Heart right ventricle (tissue), 16 donors: ENCODE results near the gene MAFG. TPM values are rescaled to one million over a fixed set of nuclear protein-coding genes. Genes with fewer than 3 reads are reported as not detected.
A peak's percentile ranks its signal among the peaks of the same experiment; 100 is the strongest.

ENCODE experiments used
- ATAC-seq, 8 donors: fragments of 200-7000 bp; cut with Tn5 transposase; one replicate each; pipeline ENCODE4 v1.9.1; 2020; ENCODE audit warnings: mild to moderate bottlenecking in 8 of 8, moderate library complexity in 8 of 8, moderate number of reproducible peaks in 1 of 8
- DNase-seq, 2 donors: peaks; one replicate each; pipeline ENCODE4 v3.0.0-alpha.2; 2020
- H3K27ac ChIP-seq, 10 donors: fragments of 200-600 bp; sonication (generic) in 2 of 10; one replicate each; pipeline versions ENCODE4 v1.5.0 to v1.8.0; 2020 to 2022; ENCODE audit warnings: mild to moderate bottlenecking in 3 of 10
- H3K27me3 ChIP-seq, 7 donors: fragments of 200-600 bp; one replicate each; pipeline ENCODE4 v1.8.0; 2021 to 2022; ENCODE audit warnings: mild to moderate bottlenecking in 2 of 7
- H3K36me3 ChIP-seq, 9 donors: fragments of 200-600 bp; sonication (generic) in 1 of 9; one replicate each; pipeline versions ENCODE4 v1.5.0 to v1.8.0; 2020 to 2022; ENCODE audit warnings: mild to moderate bottlenecking in 2 of 9
- H3K4me1 ChIP-seq, 9 donors: fragments of 200-600 bp; sonication (generic) in 1 of 9; one replicate each; pipeline versions ENCODE4 v1.5.0 to v1.8.0; 2020 to 2022; ENCODE audit warnings: mild to moderate bottlenecking in 4 of 9
- H3K4me3 ChIP-seq, 10 donors: fragments of 200-600 bp; sonication (generic) in 2 of 10; one replicate each; pipeline versions ENCODE4 v1.5.0 to v1.8.0; 2020 to 2022; ENCODE audit warnings: mild to moderate bottlenecking in 7 of 10, moderate library complexity in 2 of 10
- H3K9me3 ChIP-seq, 11 donors: fragments of 200-600 bp in 10 of 11; sonication (generic) in 2 of 11; one replicate each; pipeline versions ENCODE4 v1.5.0 to v1.8.0; 2013 to 2022; ENCODE audit warnings: mild to moderate bottlenecking in 2 of 11, control low read depth in 1 of 11, moderate library complexity in 1 of 11
- CTCF ChIP-seq, 9 donors: fragments of 200-600 bp; sonication (generic) in 2 of 9; IDR thresholded peaks; one replicate each; pipeline versions ENCODE4 v1.5.0 to v1.8.0; 2021 to 2022; ENCODE audit warnings: antibody characterized with exemption in 9 of 9, mild to moderate bottlenecking in 5 of 9, moderate library complexity in 1 of 9
- WGBS, 2 donors: extraction: QIAGEN DNeasy Blood & Tissue Kit; methylation state at CpG; one replicate each; pipeline ENCODE4 v1.1.7; 2013; ENCODE audit warnings: inconsistent platforms in 1 of 2; 5-methylcytosine and 5-hydroxymethylcytosine counted together
- intact Hi-C, 10 donors: fragments of 100-400 bp; cut with DNase I; formaldehyde crosslinking; loops; one replicate each; pipeline versions ENCODE4 v1.11.1 to v1.14.2; 2022
- polyA plus RNA-seq, 2 donors: library from polyadenylated mRNA; stranded (reverse); fragments of 200-250 nt; gene quantifications; one replicate each; pipeline ENCODE4 v1.2.3, GENCODE V29; 2013
- total RNA-seq, 10 donors: library from RNA; stranded (reverse); fragmentation: NEBNext Ultra II Directional in 3 of 10; extraction: Animal tissue kit (Norgen Biotek cat#: 25700) in 3 of 10; gene quantifications; one replicate each; pipeline versions ENCODE4 v1.2.1 to v1.2.4, GENCODE V29; 2021 to 2023
- donor health status: Arrhythmogenic right ventricular cardiomyopathy.
- donor health status: ischemic (EF 13 %, LVEDD 7.1; RV severe dilation, severe dysfunction).
- donor health status: healthy with polysubstance abuse.
- donor health status: DM: no; HTN: yes; CAD: no.
- donor health status: DM: no; HTN: no; CAD: no.
- donor health status: ischemic (EF 25% LVEDD 6.9; RV normal size, moderate dysfunction).
- donor health status: ischemic (EF 25% LVEDD 5.7; RV mildly dilated, moderate dysfunction).
- donor health status: healthy.
- donor health status: DM: yes; HTN: yes; CAD: no.
- donor health status: Ischemic cardiomyopathy.
- donor health status: ischemic (EF 35%, LVEDD 5.7; RV mildly dilated, moderate dysfunction).
- donor health status: nonischemic (EF 11% LVEDD 7.7; RV severe dilation, severe dysfunction).
- donor health status: DM: yes; HTN: yes; CAD: no.
- donor health status: PGD.
- donor health status: ischemic (EF 29% LVEDD 5.4; RV normal size, mild dysfunction).
- donor health status: nonischemic (EF 23%, LVEDD 6.1; RV moderate dilation, normal function).

MAFG gene
- total and polyA plus RNA-seq, 12 donors, result 10.5 to 30.9 (median 15.7) TPM

- ATAC-seq (no peak), DNase-seq (no peak)
- Histone ChIP-seq H3K36me3 (peaks cover 0 to 54% (median 10%) of the 10 kb centered on the region in 9 donors), H3K27me3 (no peaks in the 10 kb centered on the region), H3K4me3 (no peak overlapping the region), H3K9me3 (no peaks in the 10 kb centered on the region), H3K4me1 (peaks cover 0 to 9% (median 4%) of the 10 kb centered on the region in 9 donors), H3K27ac (no peak overlapping the region)
- intact Hi-C loops, result loop anchor here in 1 of 10 donors (5.0 kb wide), 1 partner anchor 45 kb away; no protein-coding TSS in a partner anchor
- WGBS, 2 donors, result 91 to 93% methylated on average over 5 of the region's 5 CpGs
- no peak for TF ChIP-seq CTCF (IDR thresholded peaks at IDR 0.05)
Observed at GRCh38 chr17:81877569-81877968, 50.0 kb downstream of the MAFG start.

DNA sequence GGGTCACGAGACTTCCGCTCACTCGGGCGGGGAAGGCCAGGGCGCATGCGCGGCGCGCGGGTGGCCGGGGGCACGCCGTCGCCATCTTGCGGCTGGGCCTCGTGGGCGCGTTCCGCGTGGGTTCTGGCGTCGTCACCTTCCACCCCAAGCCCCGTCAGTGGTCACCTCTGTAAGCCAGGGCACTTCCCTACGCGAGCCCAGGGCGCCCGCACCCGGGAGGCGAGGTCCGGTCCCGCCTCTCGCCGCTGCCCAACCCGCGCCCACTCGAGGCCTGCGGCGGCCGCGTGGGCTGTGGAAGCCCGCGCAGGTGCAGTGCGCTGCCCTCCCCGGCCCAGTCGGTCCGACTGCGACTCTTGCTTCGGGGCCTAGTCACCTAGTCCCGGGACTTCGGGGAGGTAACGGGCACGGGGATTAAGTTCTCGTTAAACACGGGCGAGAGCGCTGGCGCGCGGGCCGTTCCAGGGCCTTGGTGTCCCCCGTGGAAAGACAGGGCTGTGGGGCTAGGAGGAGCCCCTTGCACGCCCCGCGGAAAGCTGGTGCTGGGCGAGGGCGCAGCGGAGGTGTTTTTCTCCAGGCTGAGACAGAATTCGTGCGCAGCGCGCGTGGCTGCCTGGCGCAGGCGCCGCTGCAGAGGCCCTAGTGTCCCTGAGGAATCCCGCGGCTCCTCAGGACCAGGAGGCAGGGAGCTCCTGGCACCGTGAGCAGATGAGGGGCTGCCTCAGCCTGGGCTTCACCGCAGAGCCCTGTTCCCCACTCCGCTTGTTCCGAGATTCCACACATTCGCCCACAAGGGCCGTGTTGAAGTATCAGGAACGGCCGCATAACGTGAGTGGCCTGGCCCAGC, 55.9 kb downstream of the MAFG start:
- intact Hi-C loops, result loop anchor here in 1 of 10 donors (5.0 kb wide), 1 partner anchor 39 kb away; the partner anchor contains the start of gene MCRIP1
- WGBS, 2 donors, result 0 to 1% methylated on average over 79 to 86 of the region's 86 CpGs
- H3K4me1 ChIP-seq, result peaks cover 22 to 59% (median 49%) of the 10 kb centered on the region in 9 donors

GRCh38 chr17:81870981-81871386, 56.6 kb downstream of the MAFG start, which contains the start of gene ARHGDIA:
ARHGDIA (minus strand) TSS chr17:81871337; CDS start chr17:81869930, 1,407 bp downstream.
- peak; percentile 61 to 79 (median 74) for ATAC-seq
- intact Hi-C loops, result loop anchor here in 1 of 10 donors (5.0 kb wide), 1 partner anchor 39 kb away; the partner anchor contains the start of gene MCRIP1
- Histone ChIP-seq H3K27me3 (no peaks in the 10 kb centered on the region), H3K27ac (peak within 1 kb of the TSS; percentile 94 to 99 (median 98)), H3K9me3 (no peaks in the 10 kb centered on the region), H3K36me3 (peaks cover 0 to 37% (median 20%) of the 10 kb centered on the region in 9 donors), H3K4me1 (peaks cover 26 to 66% (median 55%) of the 10 kb centered on the region in 9 donors), H3K4me3 (peak within 1 kb of the TSS; percentile 62 to 99 (median 90))
- TF ChIP-seq CTCF (IDR thresholded peaks at IDR 0.05), result no peak
- no peak for DNase-seq
- WGBS, 2 donors, result 0 to 1% methylated on average over 46 to 54 of the region's 64 CpGs

More for the DNA sequence above, 55.9 kb downstream of the MAFG start:
- H3K27ac ChIP-seq, result peak overlapping the region; percentile 94 to 99 (median 98)
- peaks cover 0 to 33% (median 19%) of the 10 kb centered on the region in 9 donors for H3K36me3 ChIP-seq
- no peaks in the 10 kb centered on the region for H3K9me3 ChIP-seq
- peak in 8 of 9 donors; percentile 20 to 70 (median 46) for TF ChIP-seq CTCF (IDR thresholded peaks at IDR 0.05)
- H3K4me3 ChIP-seq, result peak overlapping the region; percentile 62 to 99 (median 90)
- DNase-seq, result peak; percentile 94 to 97
- H3K27me3 ChIP-seq, result no peaks in the 10 kb centered on the region
- ATAC-seq, result peak; percentile 30 to 55 (median 43)
